Measurements from ENCODE around the gene RAP2B.
A peak's percentile ranks its signal among the peaks of the same experiment; 100 is the strongest.
"Not testable (repeated sequence)": the region's sequence is repeated elsewhere in the genome, so short reads cannot be mapped to it uniquely, and the experiment has no call there.

RAP2B gene

DNA sequence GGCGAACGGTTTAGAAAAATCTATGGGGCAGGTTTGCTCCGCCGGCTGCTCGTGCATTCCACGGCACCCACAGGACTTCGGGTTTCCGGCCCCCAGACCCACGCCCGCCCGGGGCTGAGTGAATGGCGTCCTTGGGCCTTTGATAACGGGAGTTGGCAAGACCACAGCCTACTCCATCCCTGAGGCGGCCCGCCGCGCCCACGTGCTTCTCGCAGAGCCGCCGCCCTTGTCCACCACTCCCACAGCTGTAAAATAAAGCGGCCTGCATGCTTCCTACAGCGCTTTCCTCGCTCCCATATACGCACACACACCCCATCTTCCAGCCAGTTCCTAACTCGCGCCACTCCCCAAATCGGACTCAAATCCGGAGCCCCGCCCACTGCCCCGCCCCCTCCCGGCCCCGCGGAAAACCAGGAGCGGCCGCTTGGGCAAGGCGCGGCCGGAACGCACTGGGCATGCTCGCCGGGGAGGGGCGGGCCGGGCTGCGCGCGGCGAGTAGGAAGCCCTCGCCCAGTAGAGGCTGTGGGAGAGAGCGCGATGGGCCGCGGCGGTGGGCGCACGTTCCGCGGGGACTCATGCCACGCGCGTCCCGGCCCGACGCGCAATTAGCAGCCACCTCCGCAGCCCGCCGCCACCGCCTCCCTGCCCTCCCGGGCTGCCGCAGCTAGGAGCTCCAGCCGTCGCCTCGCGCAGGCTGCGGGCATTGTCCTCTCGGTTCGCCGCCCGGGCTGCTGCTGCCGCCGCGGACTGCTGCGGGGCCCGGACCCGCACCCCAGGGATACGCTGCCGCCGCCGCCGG is at the start of gene RAP2B:
Gene RAP2B, plus strand, starts transcription at position 513 of the 799 bp plus-strand sequence. CDS start 468 bp downstream, outside the sequence.
- peak; percentile 93 for DNase-seq (ENCODE audit: low read depth)

DNA sequence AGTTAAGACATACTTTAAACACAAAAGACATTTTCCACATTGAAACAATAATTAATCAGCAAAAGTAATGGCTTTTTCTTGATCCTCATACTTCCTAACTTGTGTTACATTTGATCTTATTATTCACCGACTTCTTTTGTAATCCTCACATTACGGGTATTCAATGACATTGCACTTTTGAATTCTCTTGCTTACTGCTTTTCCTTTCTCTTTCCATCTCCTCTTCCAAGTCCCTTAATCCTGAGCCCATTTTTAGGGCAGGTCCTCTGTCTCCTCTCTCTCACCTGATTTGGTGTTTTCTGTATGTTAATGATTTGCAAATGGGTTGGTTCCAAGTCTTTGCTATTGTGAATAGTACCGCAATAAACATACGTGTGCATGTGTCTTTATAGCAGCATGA is 48.5 kb upstream of the RAP2B start:
- DNase-seq (ENCODE audit: low read depth) = no peak

DNA sequence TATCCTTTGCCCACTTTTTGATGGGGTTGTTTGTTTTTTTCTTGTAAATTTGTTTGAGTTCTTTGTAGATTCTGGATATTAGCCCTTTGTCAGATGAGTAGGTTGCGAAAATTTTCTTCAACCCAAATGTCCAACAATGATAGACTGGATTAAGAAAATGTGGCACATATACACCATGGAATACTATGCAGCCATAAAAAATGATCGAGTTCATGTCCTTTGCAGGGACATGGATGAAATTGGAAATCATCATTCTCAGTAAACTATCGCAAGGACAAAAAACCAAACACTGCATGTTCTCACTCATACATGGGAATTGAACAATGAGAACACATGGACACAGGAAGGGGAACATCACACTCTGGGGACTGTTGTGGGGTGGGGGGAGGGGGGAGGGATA is 47.8 kb upstream of the RAP2B start:
- DNase-seq (ENCODE audit: low read depth) = not testable (repeated sequence)

DNA sequence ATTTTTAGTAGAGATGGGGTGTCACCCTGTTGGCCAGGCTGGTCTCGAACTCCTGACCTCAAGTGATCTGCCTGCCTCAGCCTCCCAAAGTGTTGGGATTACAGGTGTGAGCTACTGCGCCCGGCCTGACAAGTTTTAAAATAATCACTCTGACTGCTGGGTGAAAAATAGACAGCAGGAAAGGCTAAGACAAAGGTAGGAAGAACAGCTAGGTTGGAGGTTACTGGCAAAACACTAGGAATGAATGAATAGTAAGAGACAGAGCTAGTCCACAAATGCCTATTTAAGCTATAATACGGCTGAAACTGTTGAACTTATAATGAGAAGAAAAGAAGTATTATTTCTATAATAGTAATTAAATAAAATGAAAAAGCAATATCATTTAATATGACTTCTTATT is 46.7 kb upstream of the RAP2B start:
- DNase-seq (ENCODE audit: low read depth) = no peak

DNA sequence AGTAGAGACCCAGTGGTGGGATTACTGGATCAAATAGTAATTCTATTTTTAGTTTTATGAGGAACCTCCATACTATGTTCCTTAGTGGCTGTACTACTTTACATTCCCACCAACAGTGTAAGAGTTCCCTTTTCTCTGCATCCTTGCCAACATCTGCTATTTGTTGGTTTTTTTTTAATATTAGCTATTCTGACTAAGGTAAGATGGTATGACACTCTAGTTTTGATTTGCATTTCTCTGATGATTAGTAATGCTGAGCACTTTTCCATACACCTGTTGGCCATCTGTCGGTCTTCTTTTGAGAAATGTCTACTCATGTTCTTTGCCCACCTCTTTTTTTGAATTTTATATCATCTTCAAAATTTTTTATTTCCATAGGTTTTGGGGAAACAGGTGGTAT is 34.2 kb upstream of the RAP2B start:
- DNase-seq (ENCODE audit: low read depth) = no peak

DNA sequence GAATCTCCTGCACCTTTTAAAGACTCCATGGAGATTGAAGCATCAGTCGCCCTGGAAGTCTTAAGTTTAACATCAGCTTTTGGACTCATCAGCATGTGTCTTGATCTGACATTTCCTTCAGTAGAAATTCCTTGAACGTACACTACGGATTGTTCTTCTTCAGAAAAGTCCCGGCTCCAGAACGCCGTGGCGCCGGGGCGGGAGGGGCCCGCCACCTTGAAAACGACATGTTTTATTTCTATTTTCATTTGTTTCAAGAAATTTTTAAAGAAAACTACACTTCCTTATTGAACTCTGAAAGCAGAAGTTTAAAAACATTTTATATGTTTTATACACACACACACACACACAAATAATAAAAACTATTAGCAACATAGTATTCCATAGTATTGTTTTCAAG is 32.6 kb upstream of the RAP2B start:
- DNase-seq (ENCODE audit: low read depth) = no peak

DNA sequence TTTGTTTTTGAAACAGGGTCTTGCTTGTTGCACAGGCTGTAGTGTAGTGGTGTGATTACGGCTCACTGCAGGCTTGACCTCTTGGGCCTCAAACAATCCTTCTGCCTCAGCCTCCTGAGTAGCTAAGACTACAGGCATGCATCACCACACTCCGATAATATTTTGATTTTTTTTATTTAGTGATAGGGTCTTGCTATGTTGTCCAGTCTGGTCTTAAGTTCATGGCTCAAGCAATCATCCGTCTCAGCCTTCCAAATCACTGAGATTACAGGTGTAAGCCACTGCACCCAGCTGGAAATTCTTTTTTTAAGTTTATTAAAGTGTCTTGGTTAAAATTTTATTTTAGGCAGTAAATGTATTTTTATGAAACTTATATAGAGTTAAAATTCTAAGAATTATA is 32.2 kb upstream of the RAP2B start:
- DNase-seq (ENCODE audit: low read depth) = no peak

DNA sequence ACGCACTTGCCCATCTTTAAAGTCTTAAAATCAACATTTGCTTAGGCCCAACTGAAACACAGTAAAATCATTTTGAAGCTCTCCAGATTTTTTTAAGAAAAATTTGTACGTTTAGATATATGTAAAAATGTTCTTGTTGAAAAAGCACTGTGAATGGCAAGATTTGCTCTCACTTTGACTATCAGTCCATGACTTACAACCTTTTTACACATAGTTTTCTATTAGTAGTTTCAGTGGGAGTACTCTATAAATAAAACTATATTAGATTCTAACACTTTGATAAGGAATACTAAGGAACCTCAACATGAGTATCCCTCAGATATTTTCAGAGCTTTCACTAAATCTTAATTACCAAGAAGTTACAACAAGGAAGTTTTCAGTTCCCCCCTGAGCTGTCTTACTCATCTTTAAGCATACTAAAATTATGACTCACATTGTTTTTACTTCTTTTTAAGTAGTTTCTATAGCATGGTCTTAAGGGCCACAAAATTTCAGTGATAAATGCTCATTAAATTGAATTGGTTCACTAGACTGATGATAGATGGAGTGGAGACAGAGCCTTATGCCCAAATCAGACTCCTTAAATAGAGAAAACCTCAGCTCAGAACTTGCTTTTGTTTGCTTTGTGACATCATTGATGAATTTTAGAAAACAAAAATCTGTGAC is 31.6 kb upstream of the RAP2B start:
- DNase-seq (ENCODE audit: low read depth) = peak; percentile 44

DNA sequence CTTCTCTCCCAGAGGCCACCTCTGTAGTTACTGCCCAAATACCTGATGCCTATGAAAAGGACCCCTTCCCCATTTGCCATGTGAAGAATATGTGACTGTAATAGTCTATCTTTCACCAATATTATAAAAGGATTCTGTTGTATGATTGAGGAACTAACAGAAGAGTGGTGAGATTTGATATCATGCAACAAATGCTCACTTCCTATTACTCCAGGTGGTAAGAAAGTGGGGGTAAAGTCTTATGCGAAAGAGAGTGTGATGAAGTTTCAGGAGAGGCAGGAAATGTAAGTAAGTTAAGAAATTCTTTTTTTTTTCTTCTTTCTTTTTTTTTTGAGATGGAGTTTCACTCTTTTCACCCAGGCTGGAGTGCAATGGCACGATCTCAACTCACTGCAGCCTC is 24.4 kb upstream of the RAP2B start:
- DNase-seq (ENCODE audit: low read depth) = no peak

DNA sequence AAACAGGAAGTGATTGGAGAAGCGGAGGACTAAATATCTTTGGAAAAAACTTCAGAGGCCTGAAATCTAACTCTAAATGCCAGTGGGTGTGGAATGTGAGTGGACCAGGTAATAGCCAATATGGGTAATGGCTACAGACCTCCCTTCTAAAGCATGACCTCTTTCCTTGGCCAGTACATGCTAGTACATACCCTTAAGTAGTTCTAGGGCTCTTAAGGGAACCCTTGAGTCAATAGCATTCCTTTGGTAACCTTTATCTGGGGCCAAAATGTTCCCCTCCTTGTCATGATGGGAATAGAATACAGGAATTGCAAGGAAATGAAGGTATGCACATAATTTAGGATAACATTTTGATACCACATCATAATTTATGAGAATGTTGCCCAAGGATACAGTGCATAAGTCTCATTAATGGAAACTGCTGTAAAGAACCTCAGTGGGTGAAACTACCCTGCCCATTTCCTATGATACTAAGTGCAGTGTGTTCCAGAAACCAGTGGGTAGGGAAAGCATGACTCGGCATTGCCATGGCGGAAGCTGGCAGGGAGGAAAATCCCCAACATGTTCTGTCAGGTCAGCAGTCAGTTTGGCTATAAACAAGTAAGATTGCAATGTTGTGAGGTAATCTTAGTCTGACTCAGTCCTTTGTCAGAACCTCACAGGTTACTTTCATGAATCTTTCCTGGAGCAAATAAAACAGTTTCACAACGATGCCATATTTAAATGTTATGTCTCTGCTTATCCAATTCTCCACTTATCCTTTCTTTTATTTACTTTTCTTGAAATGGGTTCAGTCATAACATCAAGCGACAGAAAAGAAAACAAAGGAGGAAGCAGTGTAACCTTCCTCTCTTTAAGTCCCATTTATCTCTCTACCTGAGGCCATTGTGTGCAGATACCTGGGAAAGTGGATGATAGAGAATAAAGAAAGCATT is 23.5 kb upstream of the RAP2B start:
- peak; percentile 86 for DNase-seq (ENCODE audit: low read depth)

DNA sequence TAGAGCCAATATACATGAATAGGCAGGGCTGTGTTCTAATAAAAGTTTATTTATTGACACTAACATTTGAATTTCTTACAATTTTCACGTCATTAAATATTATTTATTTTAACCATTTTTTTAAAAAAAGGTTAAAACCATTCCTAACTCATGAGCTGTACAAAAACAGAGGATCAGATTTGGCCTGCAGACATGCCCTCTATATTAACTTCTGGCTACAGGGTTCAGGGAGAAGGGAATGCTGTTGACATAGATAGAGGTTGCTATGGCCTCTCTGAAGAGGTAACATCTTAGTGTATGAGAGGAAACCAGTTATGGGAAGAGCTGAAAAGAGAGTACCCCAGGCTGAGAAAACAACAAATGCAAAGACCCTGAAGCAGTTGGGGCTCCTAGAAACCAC is 19.1 kb upstream of the RAP2B start:
- DNase-seq (ENCODE audit: low read depth) = no peak

DNA sequence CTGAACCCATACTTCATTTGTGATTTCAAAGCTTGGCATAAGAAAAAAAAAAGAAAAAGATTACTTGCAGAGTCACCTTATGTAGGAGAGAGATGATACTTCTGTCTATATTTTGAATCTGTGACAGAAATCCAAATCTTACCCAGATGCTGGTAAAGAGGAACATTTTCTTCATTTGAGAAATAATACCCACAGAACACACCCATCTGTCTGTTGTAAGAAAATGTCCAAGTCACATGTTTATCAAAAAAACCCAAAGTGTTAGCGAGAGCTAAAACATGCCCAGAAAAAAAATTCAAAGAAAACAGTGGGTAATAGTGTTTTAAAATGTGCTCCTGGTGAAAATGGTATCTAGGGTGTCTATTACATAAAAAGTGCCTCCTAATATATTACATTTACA is 18.0 kb upstream of the RAP2B start:
- DNase-seq (ENCODE audit: low read depth) = no peak

DNA sequence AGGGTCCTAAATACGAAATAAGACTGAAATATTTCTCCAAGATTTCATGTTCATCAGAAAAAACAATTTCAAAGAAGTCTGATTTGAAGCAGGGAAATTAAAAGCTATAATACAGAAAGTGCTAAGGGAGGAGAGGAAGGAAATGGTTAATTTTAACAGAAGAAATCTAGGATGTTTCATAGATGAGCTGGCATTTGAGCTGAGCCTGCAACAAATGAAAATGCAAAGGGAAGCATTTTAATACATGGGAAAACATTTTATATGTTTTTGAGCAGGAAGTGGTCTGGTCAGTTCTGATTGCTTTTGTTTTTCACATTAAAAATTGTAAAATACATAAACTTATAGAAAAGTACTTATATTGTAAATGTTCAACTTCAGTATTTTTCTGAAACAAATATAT is 17.2 kb upstream of the RAP2B start:
- no peak for DNase-seq (ENCODE audit: low read depth)

DNA sequence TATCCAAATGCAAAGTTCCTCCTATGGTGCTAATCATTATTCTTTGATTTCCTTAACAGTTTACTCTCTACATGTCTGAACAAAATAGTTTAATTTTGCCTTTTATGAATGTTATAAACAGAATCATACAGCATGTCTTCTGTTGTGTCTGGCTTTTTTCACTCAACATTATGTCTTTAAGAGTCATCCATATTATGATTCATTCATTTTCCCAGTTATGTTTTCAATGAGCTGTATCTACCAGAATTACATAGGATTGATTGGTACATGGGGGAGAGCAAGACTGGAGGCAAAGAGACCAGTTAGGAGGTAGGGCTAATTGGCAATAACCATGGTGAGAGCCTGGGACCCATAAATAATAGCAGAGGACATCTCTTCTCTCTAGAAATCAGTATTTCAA is 16.6 kb upstream of the RAP2B start:
- DNase-seq (ENCODE audit: low read depth) = no peak

DNA sequence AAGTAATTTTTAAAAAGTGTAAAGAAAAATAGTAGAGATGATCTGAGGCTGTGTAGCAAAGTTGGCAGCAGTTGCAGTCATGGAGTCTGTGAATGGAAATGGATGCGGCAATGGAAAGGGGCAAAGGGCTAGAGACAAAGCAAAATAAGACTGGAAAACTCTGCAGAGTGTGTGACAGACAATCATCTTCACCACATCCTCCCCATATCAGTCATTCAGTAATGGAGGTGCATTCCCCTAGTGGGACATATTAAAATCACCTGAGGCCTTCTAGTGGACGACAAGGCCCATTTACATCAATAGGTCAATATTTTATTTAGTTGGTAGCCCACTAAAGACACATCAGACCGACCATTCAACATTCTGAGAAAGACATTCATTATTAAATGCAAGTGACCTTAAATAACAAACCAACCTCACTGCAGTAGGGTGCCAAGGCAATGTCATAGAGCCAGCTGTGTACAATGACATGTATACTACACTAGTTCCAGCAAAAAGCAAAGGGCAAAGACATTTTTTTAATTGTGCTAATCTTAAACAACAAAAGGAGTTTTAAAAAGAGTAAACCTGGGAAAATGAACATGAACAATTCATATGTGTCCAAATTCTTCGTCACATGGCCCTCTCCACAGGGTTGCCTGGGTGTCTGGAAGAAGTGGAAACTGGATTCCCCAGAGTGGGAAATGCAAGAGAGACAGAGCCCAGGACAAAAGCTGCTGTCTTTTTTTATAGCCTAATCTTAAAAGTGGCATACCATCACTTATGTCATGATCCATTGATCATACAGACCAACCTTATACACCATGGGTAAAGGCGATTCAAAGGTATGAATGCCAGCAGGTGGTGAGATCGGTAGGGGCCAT is 15.6 kb upstream of the RAP2B start:
- DNase-seq (ENCODE audit: low read depth) = no peak

DNA sequence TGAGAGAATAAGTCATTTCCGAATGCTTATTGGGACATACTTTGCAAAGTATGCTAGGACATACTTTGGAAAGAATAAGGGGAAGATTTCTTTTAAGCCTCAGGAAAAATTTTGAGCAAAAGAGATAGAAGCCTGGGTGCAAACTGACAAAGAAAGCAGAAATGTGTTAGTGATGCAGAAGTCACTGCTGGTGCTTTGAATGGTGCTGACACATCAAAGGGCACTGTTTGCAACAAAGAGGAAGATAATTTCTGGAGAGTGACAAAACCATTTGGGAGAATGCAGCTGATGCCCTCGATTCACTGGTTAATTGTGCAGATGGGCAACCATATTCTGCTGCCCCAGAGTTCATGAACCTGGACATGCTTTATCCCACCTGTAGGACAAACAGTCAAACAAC is 11.0 kb upstream of the RAP2B start:
- no peak for DNase-seq (ENCODE audit: low read depth)

DNA sequence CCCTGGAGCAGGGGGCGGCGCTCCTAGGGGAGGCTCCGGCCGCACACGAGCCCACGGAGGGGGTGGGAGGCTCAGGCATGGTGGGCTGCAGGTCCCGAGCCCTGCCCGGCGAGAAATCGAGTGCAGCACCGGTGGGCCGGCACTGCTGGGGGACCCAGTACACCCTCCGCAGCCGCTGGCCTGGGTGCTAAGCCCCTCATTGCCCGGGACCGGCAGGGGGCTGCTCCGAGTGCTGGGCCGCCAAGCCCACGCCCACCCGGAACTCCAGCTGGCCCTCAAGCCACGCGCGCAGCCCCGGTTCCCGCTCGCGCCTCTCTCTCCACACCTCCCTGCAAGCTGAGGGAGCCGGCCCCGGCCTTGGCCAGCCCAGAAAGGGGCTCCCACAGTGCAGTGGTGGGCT is 6.2 kb upstream of the RAP2B start:
- DNase-seq (ENCODE audit: low read depth) = not testable (repeated sequence)

DNA sequence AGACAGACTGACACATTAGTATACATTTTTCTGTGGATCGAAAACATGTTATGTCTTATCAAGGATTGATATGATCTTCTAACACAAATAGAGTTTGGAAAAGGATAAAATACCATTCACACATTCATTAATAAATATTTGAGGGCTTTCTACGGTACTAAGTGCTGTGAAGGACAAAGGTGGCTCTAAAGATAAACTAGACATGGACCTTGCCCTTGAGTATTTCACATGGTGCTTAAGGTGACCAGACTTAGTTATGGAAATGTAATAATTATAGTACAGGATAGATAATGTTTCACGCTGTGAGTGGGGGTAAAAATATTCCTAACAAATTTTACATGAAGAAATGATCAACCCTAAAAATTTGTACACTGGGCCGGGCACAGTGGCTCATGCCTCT is 3.8 kb upstream of the RAP2B start:
- no peak for DNase-seq (ENCODE audit: low read depth)

DNA sequence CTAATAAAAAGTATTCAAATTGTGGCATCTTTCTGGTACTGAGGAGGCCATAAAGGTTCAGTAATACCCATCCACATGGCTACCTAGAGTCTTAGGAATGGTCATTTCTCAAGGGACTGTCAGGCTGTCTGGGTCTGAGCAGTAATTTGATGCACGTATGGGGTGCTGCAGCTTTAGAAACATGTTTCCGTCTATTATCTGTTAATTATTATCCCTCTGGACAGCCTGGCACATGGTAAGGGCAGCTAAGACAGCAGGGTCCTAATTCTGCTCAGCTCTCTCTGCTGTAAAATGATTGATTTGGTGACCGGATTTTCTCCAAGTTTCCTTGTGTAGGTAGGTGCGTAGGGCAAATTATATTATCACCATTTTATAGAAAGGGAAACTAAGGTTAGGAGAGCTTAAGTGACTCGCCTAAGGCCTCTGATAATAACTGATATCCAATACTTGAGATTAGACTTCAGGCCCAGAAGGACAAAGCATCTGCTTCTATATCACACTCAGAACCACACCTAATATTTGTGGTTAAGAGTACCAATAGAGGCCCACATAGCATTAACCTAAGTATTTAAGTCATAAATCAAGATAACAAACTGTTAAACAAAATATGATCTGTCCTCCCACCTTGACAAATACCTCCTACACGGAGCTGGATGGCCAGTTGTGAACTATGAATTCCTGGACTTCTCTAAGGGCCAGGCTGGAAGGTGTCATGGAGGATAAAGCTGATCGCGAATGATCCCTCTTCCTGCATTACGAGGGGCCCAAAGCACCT is 2.9 kb upstream of the RAP2B start:
- DNase-seq (ENCODE audit: low read depth) = no peak

DNA sequence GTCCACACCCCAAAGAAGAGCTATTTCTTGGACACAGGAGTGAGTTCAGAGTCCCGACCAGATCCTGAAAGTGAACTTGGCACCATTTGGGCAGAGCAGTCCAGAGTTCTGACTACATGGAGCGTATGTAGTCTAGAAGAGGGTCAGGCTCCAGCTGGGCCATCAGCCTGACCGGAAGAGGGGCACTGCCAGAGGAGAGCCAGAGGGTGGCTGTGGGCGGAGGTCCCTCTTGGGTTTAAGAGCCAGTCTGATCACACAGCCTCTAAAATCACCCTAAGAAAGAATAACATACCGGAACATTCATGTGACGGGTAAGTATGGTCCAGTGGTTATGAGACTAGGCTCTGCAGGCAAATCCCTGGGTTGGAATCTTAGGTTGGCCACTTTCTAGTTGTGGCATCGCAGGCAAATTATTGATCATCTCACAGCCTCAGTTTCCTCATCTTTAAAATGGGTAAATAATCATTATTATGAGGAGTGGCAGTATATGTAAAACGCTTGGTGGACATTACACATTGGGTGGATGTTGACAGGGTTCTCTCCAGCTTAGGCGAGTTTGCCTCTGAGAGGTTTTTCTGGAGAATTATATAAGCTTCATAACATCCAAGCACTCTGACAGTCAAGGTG is 2.1 kb upstream of the RAP2B start:
- DNase-seq (ENCODE audit: low read depth) = no peak
